IMR-90 (cell line): ENCODE results near the gene NFIA. TPM values are rescaled to one million over a fixed set of nuclear protein-coding genes. Genes with fewer than 3 reads are reported as not detected.

ENCODE experiments used
- ATAC-seq: fragments of 200-7000 bp; cut with Tn5 transposase; 2 replicates; pipeline ENCODE4 v1.9.1; 2020; ENCODE audit warnings: low read depth, mild to moderate bottlenecking, moderate library complexity
- BruUV-seq: library from RNA; stranded (reverse); fragments of 400-500 nt; replicated peaks from 2 replicates; lab custom pipeline; 2021; lab: Mats Ljungman, UMichigan
- CTCF ChIA-PET: fragments of 300-600 bp; formaldehyde crosslinking; extraction: SDS; loops from one replicate; lab custom pipeline; 2021; ENCODE audit warnings: antibody characterized with exemption; lab: Yijun Ruan, JAX
- POLR2A ChIA-PET: fragments of 300-600 bp; sonication (Branson Sonifier 250); formaldehyde crosslinking; loops from one replicate; lab custom pipeline; 2022; ENCODE audit warnings: antibody characterized with exemption; ENCODE audit not compliant: unreplicated experiment; lab: Charles Lee
- DNase-seq: peaks from one replicate; pipeline ENCODE4 v3.0.0; 2013
- H2AFZ ChIP-seq: replicated peaks from 2 replicates; pipeline ENCODE3; 2013; ENCODE audit warnings: low read length, mild to moderate bottlenecking; ENCODE audit not compliant: poor library complexity
- H2AK5ac ChIP-seq: 2 replicates; pipeline ENCODE4 v1.6.1; 2013; ENCODE audit warnings: low read depth, low read length, inconsistent platforms
- H2AK9ac ChIP-seq: replicated peaks from 2 replicates; pipeline ENCODE3; 2013; ENCODE audit warnings: mild to moderate bottlenecking, low read depth, low read length, moderate library complexity; ENCODE audit not compliant: poor library complexity
- H2BK120ac ChIP-seq: 2 replicates; pipeline ENCODE4 v1.6.1; 2013; ENCODE audit warnings: low read depth, low read length, inconsistent platforms
- H2BK15ac ChIP-seq: 3 replicates; pipeline ENCODE4 v1.6.1; 2013; ENCODE audit warnings: low read depth, low read length, inconsistent platforms
- H2BK20ac ChIP-seq: 2 replicates; pipeline ENCODE4 v1.6.1; 2013; ENCODE audit warnings: low read depth, mild to moderate bottlenecking, inconsistent platforms, low read length, moderate library complexity
- H2BK5ac ChIP-seq: 2 replicates; pipeline ENCODE4 v1.6.1; 2013; ENCODE audit warnings: mild to moderate bottlenecking, low read depth, low read length, inconsistent platforms; ENCODE audit not compliant: poor library complexity, severe bottlenecking
- H3K14ac ChIP-seq: replicated peaks from 2 replicates; pipeline ENCODE4 v1.6.1; 2013; ENCODE audit warnings: low read depth, low read length, inconsistent platforms
- H3K18ac ChIP-seq: 2 replicates; pipeline ENCODE4 v1.6.1; 2013; ENCODE audit warnings: low read depth, low read length, control low read depth
- H3K23ac ChIP-seq: 2 replicates; pipeline ENCODE4 v1.6.1; 2013; ENCODE audit warnings: low read depth, low read length, inconsistent platforms
- H3K27ac ChIP-seq: 2 replicates; pipeline ENCODE4 v1.5.1; 2013; ENCODE audit warnings: mild to moderate bottlenecking, control low read depth, low read length; ENCODE audit not compliant: insufficient read depth
- H3K27me3 ChIP-seq: 2 replicates; pipeline ENCODE4 v1.6.1; 2013; ENCODE audit warnings: low read length; ENCODE audit not compliant: control insufficient read depth, insufficient read depth
- H3K36me3 ChIP-seq: 2 replicates; pipeline ENCODE4 v1.6.1; 2013; ENCODE audit warnings: low read length, mixed read lengths; ENCODE audit not compliant: control insufficient read depth, insufficient read depth
- H3K4ac ChIP-seq: 2 replicates; pipeline ENCODE4 v1.6.1; 2013; ENCODE audit warnings: low read depth, low read length, inconsistent platforms
- H3K4me1 ChIP-seq: 2 replicates; pipeline ENCODE4 v1.6.1; 2013; ENCODE audit warnings: low read length, mixed read lengths; ENCODE audit not compliant: control insufficient read depth, insufficient read depth
- H3K4me2 ChIP-seq: 2 replicates; pipeline ENCODE4 v1.6.1; 2013; ENCODE audit warnings: low read depth, mild to moderate bottlenecking, control low read depth, low read length, moderate library complexity
- H3K4me3 ChIP-seq: 2 replicates; pipeline ENCODE4 v1.5.1; 2013; ENCODE audit warnings: low read depth, mild to moderate bottlenecking, control low read depth, low read length, moderate library complexity; ENCODE audit not compliant: insufficient read depth
- H3K56ac ChIP-seq: 2 replicates; pipeline ENCODE4 v1.6.1; 2013; ENCODE audit warnings: low read length, inconsistent platforms; ENCODE audit not compliant: insufficient read depth; ENCODE audit errors: extremely low read depth
- H3K79me1 ChIP-seq, 2 experiments: 2 replicates each; pipeline ENCODE4 v1.6.1; 2013; ENCODE audit warnings: low read length in 2 of 2, inconsistent platforms in 1 of 2, low read depth in 1 of 2
- H3K9ac ChIP-seq: 2 replicates; pipeline ENCODE4 v1.6.1; 2013; ENCODE audit warnings: low read depth, low read length, control low read depth
- H3K9me1 ChIP-seq: 2 replicates; pipeline ENCODE4 v1.6.1; 2013; ENCODE audit warnings: low read length, inconsistent platforms; ENCODE audit not compliant: insufficient read depth
- H3K9me3 ChIP-seq: 2 replicates; pipeline ENCODE4 v1.6.1; 2013; ENCODE audit warnings: low read length; ENCODE audit not compliant: control insufficient read depth, insufficient read depth
- H4K20me1 ChIP-seq: 2 replicates; pipeline ENCODE4 v1.6.1; 2013; ENCODE audit warnings: low read length, inconsistent platforms; ENCODE audit not compliant: insufficient read depth
- H4K5ac ChIP-seq: 2 replicates; pipeline ENCODE4 v1.6.1; 2013; ENCODE audit warnings: mild to moderate bottlenecking, low read depth, low read length, control low read depth
- H4K8ac ChIP-seq, 2 experiments: 2 replicates each; pipeline ENCODE4 v1.6.1; 2013; ENCODE audit warnings: low read depth in 2 of 2, low read length in 2 of 2, control low read depth in 1 of 2, inconsistent platforms in 1 of 2
- H4K91ac ChIP-seq: 2 replicates; pipeline ENCODE4 v1.6.1; 2013; ENCODE audit warnings: low read depth, low read length, inconsistent platforms; ENCODE audit not compliant: insufficient read depth
- CEBPB ChIP-seq: IDR thresholded peaks from 2 replicates; pipeline ENCODE4 v1.6.1; 2012; ENCODE audit warnings: low read depth, low read length, improper control_type of control experiment
- SMC3 ChIP-seq: fragments of 150-350 bp; IDR thresholded peaks from 2 replicates; pipeline ENCODE4 v1.6.1; 2016; ENCODE audit warnings: low read depth, mild to moderate bottlenecking, antibody characterized with exemption, low read length, moderate library complexity
- WGBS, 2 experiments: methylation state at CpG; one replicate each; pipeline versions ENCODE4 v1.1.5 to v1.1.7; 2013; ENCODE audit warnings: missing lambda C conversion rate in 2 of 2; ENCODE audit not compliant: insufficient read length in 1 of 2; ENCODE audit errors: extremely low coverage in 2 of 2; 5-methylcytosine and 5-hydroxymethylcytosine counted together
- dilution Hi-C: fragments of 300-500 bp; cut with HindIII; formaldehyde crosslinking; loops from one replicate; pipeline ENCODE4 v1.14.3; 2018; ENCODE audit warnings: low sequenced_read_pairs; ENCODE audit not compliant: unreplicated experiment
- in situ Hi-C: fragments of 300-500 bp; cut with MboI; formaldehyde crosslinking; loops from 3 replicates; pipeline ENCODE4 v1.14.3; 2019; ENCODE audit warnings: low sequenced_read_pairs, inconsistent platforms, mixed read lengths
- intact Hi-C: fragments of 100-400 bp; cut with micrococcal nuclease; formaldehyde crosslinking; loops from 2 replicates; pipeline ENCODE4 v1.10.0; 2022
- polyA plus RNA-seq, 3 experiments: library from polyadenylated mRNA; depleted of rRNA; stranded (reverse); fragments of >200 nt; gene quantifications; 2 replicates each; pipeline ENCODE4 v1.2.3, GENCODE V29; 2012; ENCODE audit warnings: low replicate concordance in 1 of 3
- total RNA-seq: library from RNA; depleted of rRNA; stranded (reverse); fragments of >200 nt; gene quantifications from 2 replicates; pipeline ENCODE4 v1.2.3, GENCODE V29; 2012

The NFIA gene
- total and polyA plus RNA-seq, 2 of the 4 experiments (the other 2 are of a cell fraction), result 1.6 to 2.2 TPM

- Histone ChIP-seq H3K36me3 (no peaks in the 10 kb centered on the region), H3K27me3 (no peaks in the 10 kb centered on the region), H4K8ac (no peak overlapping the region), H2AK5ac (no peak overlapping the region), H3K4me1 (no peaks in the 10 kb centered on the region), H2AFZ (no peak overlapping the region), H2BK5ac (no peak overlapping the region), H2BK120ac (no peak overlapping the region), H3K79me1 (no peaks in the 10 kb centered on the region), H2BK15ac (no peak overlapping the region), H4K91ac (no peak overlapping the region), H3K27ac (no peak overlapping the region), H3K4me3 (no peak overlapping the region), H2BK20ac (no peak overlapping the region), H3K56ac (no peak overlapping the region), H4K20me1 (no peaks in the 10 kb centered on the region), H3K4ac (no peak overlapping the region), H3K23ac (no peak overlapping the region), H3K9me3 (no peaks in the 10 kb centered on the region), H3K14ac (no peak overlapping the region), H3K18ac (no peak overlapping the region), H4K5ac (no peak overlapping the region), H3K9me1 (no peaks in the 10 kb centered on the region), H3K9ac (no peak overlapping the region), H2AK9ac (no peak overlapping the region), H3K4me2 (no peak overlapping the region)
- TF ChIP-seq SMC3 (no peak), CEBPB (0 out of 2 replicates have a peak, but pooled peaks have one; percentile 8)
- BruUV-seq, result no TSS peak
- intact Hi-C loops, result no loop called here
- in situ Hi-C loops, result no loop called here
- 53% methylated on average over 2 of the region's 4 CpGs; no CpG with 5 or more reads in 1 of the 2 experiments for WGBS, 2 experiments
- ATAC-seq, result no peak
- ChIA-PET CTCF (interaction anchor here (0.6 kb wide), 1 partner anchor 854 kb away, joined by 3 read pairs; no protein-coding TSS in a partner anchor), POLR2A (no interaction called here)
- dilution Hi-C loops, result no loop called here
- peak; percentile 4 for DNase-seq
Observed at GRCh38 chr1:61221642-61222041, 139.3 kb downstream of the NFIA start.
